SJCRH30 (cell line): ENCODE results near the gene ABHD4. TPM values are rescaled to one million over a fixed set of nuclear protein-coding genes. Genes with fewer than 3 reads are reported as not detected.
"Not testable (repeated sequence)": the region's sequence is repeated elsewhere in the genome, so short reads cannot be mapped to it uniquely, and the experiment has no call there.

Experiments used
- DNase-seq, 2 experiments: peaks; one replicate each; pipeline ENCODE4 v3.0.0-alpha.2; 2015 to 2020
- H3K27ac ChIP-seq: fragments of 250-450 bp; sonication (Bioruptor Pico); 2 replicates; pipeline ENCODE4 v1.5.1; 2020; ENCODE audit warnings: mild to moderate bottlenecking, moderate library complexity
- H3K27me3 ChIP-seq: fragments of 250-450 bp; sonication (Bioruptor Pico); 2 replicates; pipeline ENCODE4 v1.5.1; 2020; ENCODE audit warnings: mild to moderate bottlenecking, moderate library complexity
- H3K36me3 ChIP-seq: fragments of 250-450 bp; sonication (Bioruptor Pico); 2 replicates; pipeline ENCODE4 v1.5.1; 2020; ENCODE audit warnings: mild to moderate bottlenecking, moderate library complexity
- H3K4me1 ChIP-seq: fragments of 250-450 bp; sonication (Bioruptor Pico); 2 replicates; pipeline ENCODE4 v1.5.1; 2020; ENCODE audit warnings: mild to moderate bottlenecking, moderate library complexity
- H3K4me3 ChIP-seq: fragments of 250-450 bp; sonication (Bioruptor Pico); 2 replicates; pipeline ENCODE4 v1.5.1; 2020; ENCODE audit warnings: mild to moderate bottlenecking, moderate library complexity
- H3K9me3 ChIP-seq: fragments of 250-450 bp; sonication (Bioruptor Pico); replicated peaks from 2 replicates; pipeline ENCODE4 v1.5.1; 2020; ENCODE audit warnings: mild to moderate bottlenecking, moderate library complexity
- total RNA-seq: library from RNA; depleted of rRNA; stranded (reverse); fragments of >200 nt; shearing (Covaris generic); gene quantifications from 2 replicates; pipeline ENCODE4 v1.2.3, GENCODE V29; 2014

Gene ABHD4
- total RNA-seq, 1 experiment from 2014 or later = 7.2 TPM

DNA sequence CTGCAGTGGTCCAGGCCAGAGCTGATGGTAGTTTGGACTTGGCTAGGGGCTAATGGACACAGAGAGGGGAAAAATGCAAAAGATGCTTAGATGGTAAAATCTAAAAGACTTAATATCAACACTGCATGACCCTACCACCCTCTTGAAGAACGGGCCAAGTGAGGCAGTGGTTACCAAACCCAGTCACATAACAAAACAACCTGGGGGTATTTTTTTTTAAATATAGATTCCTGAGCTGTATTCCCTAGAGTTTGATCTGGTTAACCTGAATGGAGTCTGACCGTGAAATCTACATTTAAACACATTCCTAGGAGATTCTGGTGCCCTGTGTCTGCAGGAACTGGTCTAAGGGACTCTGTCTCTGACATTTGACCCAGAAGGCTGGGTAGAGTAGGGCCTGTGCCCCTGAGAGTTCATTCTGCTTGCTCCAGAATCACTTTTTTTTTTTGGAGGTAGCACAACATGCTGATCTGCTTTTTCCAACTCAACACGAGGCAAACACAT is 15.7 kb downstream of the ABHD4 start:
- peaks cover 21% of the 10 kb centered on the region for H3K4me1 ChIP-seq
- H3K9me3 ChIP-seq = peaks cover 3% of the 10 kb centered on the region; the same call in 1 of the 2 replicates
- no peak overlapping the region for H3K4me3 ChIP-seq
- H3K36me3 ChIP-seq = peaks cover 14% of the 10 kb centered on the region; the same call in 1 of the 2 replicates
- H3K27ac ChIP-seq = peak overlapping the region; percentile 90
- no peak for DNase-seq
- no peaks in the 10 kb centered on the region for H3K27me3 ChIP-seq

DNA sequence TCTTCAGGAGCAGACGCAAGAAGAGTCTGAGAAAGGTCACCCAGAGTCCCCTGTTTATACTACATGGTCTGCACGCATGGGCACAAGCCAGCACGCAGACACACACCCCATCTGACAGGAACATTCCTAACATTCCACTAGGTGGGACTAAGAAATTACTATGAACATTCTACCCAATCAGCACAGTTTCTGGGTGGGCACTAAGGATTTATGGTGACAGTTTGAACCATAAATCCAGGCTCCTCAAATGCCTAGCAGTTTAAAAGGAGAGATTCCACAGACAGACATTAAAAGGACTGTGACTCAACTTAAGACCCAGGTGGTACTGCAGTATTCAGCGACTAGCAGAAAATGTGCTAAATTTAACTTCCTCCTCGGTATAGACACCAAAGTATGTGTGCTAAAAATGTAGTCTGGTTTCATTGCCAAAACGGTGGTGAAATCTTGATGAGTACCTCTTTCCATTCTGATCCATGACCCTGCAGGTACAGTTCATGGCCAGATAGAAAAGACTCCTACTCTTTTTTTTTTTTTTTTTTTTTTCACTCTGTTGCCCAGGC is 16.2 kb downstream of the ABHD4 start:
- Histone ChIP-seq H3K4me1 (peaks cover 21% of the 10 kb centered on the region), H3K27ac (peak overlapping the region; percentile 90), H3K9me3 (peaks cover 3% of the 10 kb centered on the region; the same call in 1 of the 2 replicates), H3K4me3 (no peak overlapping the region), H3K36me3 (peaks cover 14% of the 10 kb centered on the region; the same call in 1 of the 2 replicates), H3K27me3 (no peaks in the 10 kb centered on the region)
- DNase-seq = peak; percentile 81 to 83

DNA sequence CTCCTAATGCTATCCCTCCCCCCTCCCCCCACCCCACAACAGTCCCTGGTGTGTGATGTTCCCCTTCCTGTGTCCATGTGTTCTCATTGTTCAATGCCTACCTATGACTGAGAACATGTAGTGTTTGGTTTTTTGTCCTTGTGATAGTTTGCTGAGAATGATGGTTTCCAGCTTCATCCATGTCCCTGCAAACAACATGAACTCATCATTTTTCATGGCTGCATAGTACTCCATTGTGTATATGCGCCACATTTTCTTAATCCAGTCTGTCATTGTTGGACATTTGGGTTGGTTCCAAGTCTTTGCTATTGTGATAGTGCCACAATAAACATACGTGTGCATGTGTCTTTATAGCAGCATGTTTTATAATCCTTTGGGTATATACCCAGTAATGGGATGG is 17.7 kb downstream of the ABHD4 start:
- H3K27ac ChIP-seq, DNase-seq, H3K27me3 ChIP-seq, H3K9me3 ChIP-seq, H3K4me3 ChIP-seq, H3K36me3 ChIP-seq: not testable (repeated sequence)
- H3K4me1 ChIP-seq = peaks cover 21% of the 10 kb centered on the region

DNA sequence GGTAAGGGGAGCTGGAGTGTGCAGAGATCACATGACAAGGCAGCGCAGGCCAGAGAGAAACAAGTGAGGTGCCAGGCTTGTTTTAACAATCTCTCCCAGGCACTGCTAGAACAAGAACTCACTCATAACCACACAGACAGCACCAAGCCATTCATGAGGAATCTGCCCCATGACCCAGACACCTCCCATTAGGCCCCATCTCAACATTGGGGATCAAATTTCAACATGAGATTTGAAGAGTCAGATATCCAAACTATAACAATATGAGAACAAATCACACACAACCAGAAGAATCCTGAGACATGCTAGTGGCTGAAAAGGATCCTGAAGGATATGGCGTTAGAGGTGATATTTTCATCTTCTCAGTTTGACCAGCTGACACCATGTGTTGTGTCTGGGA is 24.2 kb downstream of the ABHD4 start:
- H3K36me3 ChIP-seq = no peaks in the 10 kb centered on the region
- no peaks in the 10 kb centered on the region for H3K27me3 ChIP-seq
- H3K9me3 ChIP-seq = no peaks in the 10 kb centered on the region
- H3K4me3 ChIP-seq = no peak overlapping the region
- H3K4me1 ChIP-seq = 0 out of 2 replicates have a peak, but pooled peaks cover 6% of the 10 kb centered on the region
- DNase-seq = peak in 1 of 2 experiments; percentile 28
- no peak overlapping the region for H3K27ac ChIP-seq

DNA sequence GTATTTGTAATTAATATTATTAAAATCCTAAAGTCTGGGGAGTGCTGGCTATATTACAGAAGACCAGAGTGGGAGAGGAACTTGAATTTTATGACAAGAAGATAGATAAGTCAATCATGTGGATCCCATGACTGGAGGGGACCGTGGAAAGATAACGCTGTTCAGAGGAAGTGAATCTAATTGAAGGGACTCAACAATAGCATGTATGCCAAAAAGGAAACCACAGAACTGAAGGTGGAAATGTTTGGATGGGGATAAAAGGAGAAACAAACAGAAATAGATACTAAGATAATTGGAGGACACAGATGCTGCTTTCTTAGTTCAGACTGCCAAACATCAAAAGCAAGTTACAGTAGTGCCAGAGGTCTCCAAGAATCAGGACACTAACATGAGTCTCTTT is 24.9 kb downstream of the ABHD4 start:
- DNase-seq = no peak
- H3K27ac ChIP-seq = no peak overlapping the region
- H3K36me3 ChIP-seq = no peaks in the 10 kb centered on the region
- H3K9me3 ChIP-seq = no peaks in the 10 kb centered on the region
- no peak overlapping the region for H3K4me3 ChIP-seq
- H3K27me3 ChIP-seq = no peaks in the 10 kb centered on the region; the same call in 1 of the 2 replicates
- H3K4me1 ChIP-seq = 0 out of 2 replicates have a peak, but pooled peaks cover 6% of the 10 kb centered on the region

DNA sequence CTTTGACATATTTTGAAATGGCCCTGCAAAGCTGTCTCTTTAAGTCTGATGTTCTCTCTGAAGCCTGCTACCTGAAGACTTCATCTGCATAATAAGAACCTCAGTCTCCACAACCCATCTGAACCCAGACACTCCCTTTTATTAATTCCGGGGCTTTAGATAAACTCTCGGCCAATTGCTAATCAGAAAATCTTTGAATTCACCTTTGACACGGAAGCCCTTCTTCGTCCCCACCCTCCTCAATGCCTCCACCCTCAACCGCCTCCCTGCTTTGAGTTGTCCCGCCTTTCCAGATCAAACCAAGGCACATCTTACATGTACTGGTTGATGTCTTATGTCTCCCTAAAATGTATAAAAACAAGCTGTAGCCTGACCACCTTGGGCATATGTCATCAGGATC is 28.5 kb downstream of the ABHD4 start:
- H3K36me3 ChIP-seq = no peaks in the 10 kb centered on the region
- H3K9me3 ChIP-seq = peaks cover 6% of the 10 kb centered on the region; the same call in 1 of the 2 replicates
- no peak overlapping the region for H3K27ac ChIP-seq
- H3K4me3 ChIP-seq = no peak overlapping the region
- H3K4me1 ChIP-seq = peaks cover 6% of the 10 kb centered on the region; the same call in 1 of the 2 replicates
- no peak for DNase-seq
- no peaks in the 10 kb centered on the region; the same call in 1 of the 2 replicates for H3K27me3 ChIP-seq

DNA sequence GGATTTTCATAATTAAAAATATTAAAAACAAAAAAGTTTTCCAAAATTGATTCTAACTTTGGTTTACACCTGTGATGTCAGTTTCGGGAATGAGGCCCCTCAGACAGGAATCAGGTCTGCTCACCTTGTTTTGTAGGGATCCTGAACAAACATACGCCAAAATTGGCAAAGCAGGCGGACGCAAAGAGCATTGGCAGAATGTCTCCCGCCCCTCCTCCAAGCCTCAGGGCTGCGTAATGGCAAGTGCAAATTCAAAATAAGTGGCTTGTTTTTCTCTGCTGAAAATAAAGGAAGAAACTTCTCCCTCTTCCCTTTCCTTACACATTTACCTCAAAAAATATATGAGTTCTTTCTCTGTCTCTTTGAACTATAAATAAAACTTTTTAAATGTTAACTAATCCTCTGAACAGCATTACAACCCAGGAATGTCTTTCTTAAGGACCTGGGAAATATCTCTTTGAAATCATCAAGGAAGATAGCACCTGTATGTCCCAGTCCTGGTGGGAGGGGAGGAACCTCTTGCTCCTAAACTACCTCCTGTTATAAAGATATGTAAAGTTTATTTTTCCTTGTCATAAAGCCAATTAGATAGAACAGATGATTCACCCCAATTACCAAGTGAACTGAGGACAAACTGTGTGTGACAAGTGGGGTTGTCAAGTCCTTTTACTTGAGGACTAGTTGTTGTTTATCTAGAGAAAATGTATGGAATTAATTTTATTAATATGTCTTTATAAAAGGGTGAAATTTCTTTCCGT is 29.6 kb downstream of the ABHD4 start:
- no peak for DNase-seq
- no peak overlapping the region for H3K4me3 ChIP-seq
- no peak overlapping the region for H3K27ac ChIP-seq
- H3K27me3 ChIP-seq = no peaks in the 10 kb centered on the region; the same call in 1 of the 2 replicates
- no peaks in the 10 kb centered on the region; the same call in 1 of the 2 replicates for H3K4me1 ChIP-seq
- H3K9me3 ChIP-seq = peaks cover 9% of the 10 kb centered on the region; the same call in 1 of the 2 replicates
- no peaks in the 10 kb centered on the region for H3K36me3 ChIP-seq

DNA sequence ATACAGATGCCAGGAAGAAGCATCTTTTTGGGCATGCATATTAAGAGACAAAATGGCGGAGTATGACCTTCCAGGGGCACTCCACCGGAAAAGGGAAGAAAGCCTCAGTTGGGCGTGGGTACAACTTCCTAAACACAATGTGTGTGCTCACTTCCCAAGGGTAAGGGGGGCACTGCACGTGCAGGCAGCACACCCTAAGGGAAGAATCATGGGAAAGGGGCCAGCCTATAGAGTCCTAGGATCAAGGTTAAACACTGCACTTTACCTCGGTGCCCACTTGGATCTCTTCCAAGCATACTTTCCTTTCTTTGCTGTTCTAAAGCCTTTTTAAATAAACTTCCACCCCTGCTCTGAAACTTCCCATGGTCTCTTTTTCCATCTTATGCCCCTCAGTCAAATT is 31.3 kb downstream of the ABHD4 start:
- H3K36me3 ChIP-seq = no peaks in the 10 kb centered on the region
- H3K4me3 ChIP-seq = no peak overlapping the region
- H3K27ac ChIP-seq = no peak overlapping the region
- no peaks in the 10 kb centered on the region; the same call in 1 of the 2 replicates for H3K27me3 ChIP-seq
- H3K4me1 ChIP-seq = no peaks in the 10 kb centered on the region; the same call in 1 of the 2 replicates
- peaks cover 9% of the 10 kb centered on the region; the same call in 1 of the 2 replicates for H3K9me3 ChIP-seq
- DNase-seq = no peak

DNA sequence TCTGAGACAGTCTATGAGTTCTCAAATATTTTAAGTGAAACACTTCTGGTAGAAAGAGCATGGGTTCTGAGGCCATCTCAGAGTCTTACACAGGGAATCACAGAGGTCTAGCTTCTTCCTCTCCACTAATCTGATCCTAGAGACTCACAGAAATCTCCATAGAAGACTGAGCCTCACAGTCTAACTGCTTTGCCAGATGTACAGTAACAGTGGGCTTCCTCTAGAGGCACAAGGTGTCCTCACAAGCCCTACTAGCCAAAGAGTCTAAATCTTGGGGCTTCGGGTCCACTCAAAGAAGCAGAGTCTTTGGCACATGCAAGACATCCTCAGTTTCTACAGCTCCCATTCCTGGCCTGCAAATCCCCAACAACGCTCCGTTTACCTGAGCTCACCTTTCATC is 32.0 kb downstream of the ABHD4 start:
- H3K36me3 ChIP-seq = no peaks in the 10 kb centered on the region
- no peak overlapping the region for H3K27ac ChIP-seq
- no peaks in the 10 kb centered on the region; the same call in 1 of the 2 replicates for H3K4me1 ChIP-seq
- no peak overlapping the region for H3K4me3 ChIP-seq
- no peak for DNase-seq
- no peaks in the 10 kb centered on the region; the same call in 1 of the 2 replicates for H3K27me3 ChIP-seq
- peaks cover 9% of the 10 kb centered on the region; the same call in 1 of the 2 replicates for H3K9me3 ChIP-seq

DNA sequence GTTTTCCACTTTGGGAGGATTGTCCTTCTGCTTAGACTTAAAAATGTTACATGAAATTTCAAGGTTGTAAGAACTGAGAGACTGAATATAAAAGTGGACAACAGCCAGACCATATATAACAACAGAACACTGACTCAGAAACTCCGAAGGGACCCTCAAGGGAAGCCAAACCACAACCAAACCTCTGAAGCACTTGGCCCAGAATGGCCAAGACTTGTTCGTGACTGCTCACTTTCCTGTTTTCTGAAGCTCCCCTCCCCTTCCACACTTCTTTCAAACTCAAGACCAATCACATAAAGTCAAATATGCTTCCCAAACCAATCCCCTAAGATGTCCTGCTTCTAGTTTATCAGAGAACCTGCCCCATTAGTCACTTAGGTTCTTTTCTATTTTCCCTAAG is 32.4 kb downstream of the ABHD4 start:
- Histone ChIP-seq H3K4me1 (no peaks in the 10 kb centered on the region; the same call in 1 of the 2 replicates), H3K4me3 (no peak overlapping the region), H3K27me3 (no peaks in the 10 kb centered on the region; the same call in 1 of the 2 replicates), H3K9me3 (peaks cover 11% of the 10 kb centered on the region; the same call in 1 of the 2 replicates), H3K36me3 (no peaks in the 10 kb centered on the region), H3K27ac (no peak overlapping the region)
- DNase-seq = no peak

DNA sequence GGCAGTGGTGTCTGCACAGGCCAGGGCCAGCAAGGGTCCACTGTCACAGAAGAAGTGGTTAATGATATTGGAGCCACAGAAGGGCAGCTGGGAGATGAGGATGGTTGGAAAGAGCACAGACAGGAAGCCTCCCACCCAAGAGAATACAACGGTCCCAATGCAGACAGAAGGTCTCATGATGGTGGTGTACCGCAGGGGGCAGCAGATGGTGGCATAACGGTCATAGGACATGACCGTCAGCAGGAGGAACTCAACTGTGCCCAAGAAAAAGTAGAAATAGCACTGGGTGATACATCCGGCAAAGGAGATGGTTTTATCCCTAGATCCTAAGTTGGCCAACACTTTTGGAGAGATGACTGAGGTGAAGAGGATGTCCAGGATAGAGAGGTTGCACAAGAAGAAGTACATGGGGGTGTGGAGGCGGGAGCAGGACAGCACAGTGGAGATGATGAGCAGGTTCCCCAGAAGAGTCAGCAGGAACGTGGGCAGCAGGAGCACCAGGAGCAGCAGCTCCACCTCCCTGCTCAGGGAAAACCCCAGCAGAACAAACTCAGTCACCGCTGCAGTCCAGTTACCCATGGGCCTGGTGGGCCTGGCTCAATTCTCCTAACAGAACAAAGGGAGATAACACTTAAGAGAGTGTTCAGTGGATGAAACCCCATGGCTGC is 36.3 kb downstream of the ABHD4 start:
- Histone ChIP-seq H3K27ac (no peak overlapping the region), H3K27me3 (no peaks in the 10 kb centered on the region), H3K9me3 (peaks cover 15% of the 10 kb centered on the region; the same call in 1 of the 2 replicates), H3K36me3 (no peaks in the 10 kb centered on the region), H3K4me1 (no peaks in the 10 kb centered on the region; the same call in 1 of the 2 replicates), H3K4me3 (no peak overlapping the region)
- no peak for DNase-seq

DNA sequence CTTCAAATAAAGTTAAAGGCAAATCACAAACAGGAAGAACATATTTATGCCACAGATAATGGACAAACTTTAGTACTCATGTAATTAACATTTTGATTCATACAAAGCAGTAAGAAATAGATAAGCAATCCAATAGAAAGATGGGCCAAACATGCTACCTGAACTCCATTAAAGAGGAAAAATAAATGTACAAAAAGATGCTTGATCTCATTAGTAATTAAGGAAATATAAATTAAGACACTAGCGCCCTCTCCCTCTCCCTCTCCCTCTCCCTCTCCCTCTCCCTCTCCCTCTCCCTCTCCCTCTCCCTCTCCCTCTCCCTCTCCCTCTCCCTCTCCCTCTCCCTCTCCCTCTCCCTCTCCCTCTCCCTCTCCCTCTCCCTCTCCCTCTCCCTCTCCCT is 37.9 kb downstream of the ABHD4 start:
- H3K9me3 ChIP-seq, H3K36me3 ChIP-seq, H3K4me3 ChIP-seq, H3K4me1 ChIP-seq, H3K27me3 ChIP-seq, DNase-seq, H3K27ac ChIP-seq: not testable (repeated sequence)

DNA sequence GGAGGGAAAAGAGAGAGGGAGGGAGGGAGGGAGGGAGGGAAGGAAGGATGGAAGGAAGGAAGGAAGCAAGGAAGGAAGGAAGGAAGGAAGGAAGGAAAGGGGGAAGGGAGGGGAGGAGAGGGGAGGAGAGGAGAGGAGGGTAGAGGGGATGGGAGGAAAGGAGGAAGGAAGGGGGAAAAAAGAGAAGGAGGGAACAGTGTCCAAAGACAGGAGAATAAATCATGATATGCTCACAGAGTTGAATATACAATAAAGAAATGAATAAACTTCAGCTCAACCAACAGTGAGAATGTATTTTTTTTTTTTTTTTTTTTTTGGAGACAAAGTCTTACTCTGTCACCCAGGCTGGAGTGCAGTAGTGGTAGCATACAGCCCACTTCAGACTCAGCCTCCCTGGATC is 42.1 kb downstream of the ABHD4 start:
- DNase-seq = no peak
- Histone ChIP-seq H3K36me3 (no peaks in the 10 kb centered on the region), H3K4me1 (peaks cover 2% of the 10 kb centered on the region; the same call in 1 of the 2 replicates), H3K27ac (no peak overlapping the region), H3K9me3 (peaks cover 6% of the 10 kb centered on the region; the same call in 1 of the 2 replicates), H3K4me3 (no peak overlapping the region), H3K27me3 (no peaks in the 10 kb centered on the region)

DNA sequence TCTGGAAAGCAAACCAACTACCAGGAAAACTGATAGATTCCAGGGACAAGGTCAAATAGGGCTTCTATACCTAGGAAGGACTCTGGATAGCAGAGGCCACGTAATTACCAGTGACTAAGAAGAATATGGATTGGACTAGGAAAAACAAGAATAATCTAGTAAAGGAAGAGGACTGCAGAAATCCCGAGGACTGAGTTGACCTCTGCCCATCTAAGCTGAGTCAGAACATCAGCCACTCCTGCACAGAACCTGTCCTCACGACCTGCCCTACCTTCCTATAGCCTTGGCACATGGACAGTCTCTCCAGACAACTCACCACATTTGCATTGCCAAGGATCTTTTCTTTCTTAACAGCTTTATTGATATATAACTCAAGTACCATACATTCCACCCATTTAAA is 43.7 kb downstream of the ABHD4 start:
- Histone ChIP-seq H3K4me1 (peaks cover 2% of the 10 kb centered on the region; the same call in 1 of the 2 replicates), H3K36me3 (no peaks in the 10 kb centered on the region), H3K27ac (no peak overlapping the region), H3K4me3 (no peak overlapping the region), H3K27me3 (no peaks in the 10 kb centered on the region), H3K9me3 (no peaks in the 10 kb centered on the region)
- DNase-seq = no peak

DNA sequence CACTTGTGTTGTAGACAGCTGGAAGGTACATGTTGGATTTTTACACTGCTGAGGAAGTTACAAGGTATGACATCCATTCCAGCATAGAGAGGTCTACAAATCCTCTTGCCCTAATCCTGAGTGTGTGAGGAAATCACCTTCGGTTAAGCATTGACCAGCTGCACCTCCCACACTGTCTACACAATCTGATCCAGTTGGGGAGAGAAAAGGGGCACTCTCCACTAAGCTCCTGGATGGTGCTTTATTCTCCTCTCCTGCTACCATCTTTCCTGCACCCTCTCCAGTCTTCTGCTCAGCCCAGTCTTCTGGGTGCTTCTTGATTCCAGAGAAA is 46.2 kb downstream of the ABHD4 start, which contains the start of gene OR6J1:
Gene OR6J1 (minus strand): TSS at position 48 of the 331 bp plus-strand sequence. CDS start 9,541 bp downstream, outside the sequence.
- no peak within 1 kb of the TSS for H3K4me3 ChIP-seq
- H3K27ac ChIP-seq = no peak within 1 kb of the TSS
- no peaks in the 10 kb centered on the region for H3K27me3 ChIP-seq
- no peak for DNase-seq
- H3K4me1 ChIP-seq = peaks cover 2% of the 10 kb centered on the region; the same call in 1 of the 2 replicates
- no peaks in the 10 kb centered on the region for H3K9me3 ChIP-seq
- no peaks in the 10 kb centered on the region for H3K36me3 ChIP-seq
